Measurements from ENCODE around the gene VPS26B. TPM values are rescaled to one million over a fixed set of nuclear protein-coding genes. Genes with fewer than 3 reads are reported as not detected.
"Not testable (repeated sequence)": the region's sequence is repeated elsewhere in the genome, so short reads cannot be mapped to it uniquely, and the experiment has no call there.

VPS26B gene
- total RNA-seq, 3 donors from 2014 or later = 30.4 to 33.5 (median 32.8) TPM

- Mint-ChIP-seq H3K36me3 (ENCODE audit: insufficient read depth) (peaks cover 44% of the 10 kb centered on the region), H3K9me3 (no peaks in the 10 kb centered on the region), H3K4me3 (no peak overlapping the region)
Measured at GRCh38 chr11:134242376-134242775, 17.9 kb downstream of the VPS26B start.

GRCh38 chr11:134243913-134244312 lies 19.4 kb downstream of the VPS26B start:
- Mint-ChIP-seq H3K9me3 (no peaks in the 10 kb centered on the region), H3K36me3 (ENCODE audit: insufficient read depth) (peaks cover 47% of the 10 kb centered on the region), H3K4me1 (ENCODE audit: low read depth) (peaks cover under 1% of the 10 kb centered on the region), H3K4me3 (no peak overlapping the region), H3K27me3 (ENCODE audit: low read depth) (no peaks in the 10 kb centered on the region)
- ATAC-seq (no peak), DNase-seq (no peak)

More at GRCh38 chr11:134242376-134242775, 17.9 kb downstream of the VPS26B start:
- H3K27me3 Mint-ChIP-seq (ENCODE audit: low read depth) = no peaks in the 10 kb centered on the region
- no peak for ATAC-seq
- H3K4me1 Mint-ChIP-seq (ENCODE audit: low read depth) = no peaks in the 10 kb centered on the region
- no peak for DNase-seq

GRCh38 chr11:134244593-134244992 lies 20.1 kb downstream of the VPS26B start:
- H3K9me3 Mint-ChIP-seq = no peaks in the 10 kb centered on the region
- DNase-seq (no peak), ATAC-seq (peak in 1 of 2 donors; percentile 40)
- peaks cover 6% of the 10 kb centered on the region for H3K4me1 Mint-ChIP-seq (ENCODE audit: low read depth)
- no peak overlapping the region for H3K4me3 Mint-ChIP-seq
- no peaks in the 10 kb centered on the region for H3K27me3 Mint-ChIP-seq (ENCODE audit: low read depth)
- peaks cover 47% of the 10 kb centered on the region for H3K36me3 Mint-ChIP-seq (ENCODE audit: insufficient read depth)

- no peak overlapping the region for H3K4me3 Mint-ChIP-seq
- H3K36me3 Mint-ChIP-seq (ENCODE audit: insufficient read depth) = peaks cover 42% of the 10 kb centered on the region
- ATAC-seq = no peak
- no peaks in the 10 kb centered on the region for H3K27me3 Mint-ChIP-seq (ENCODE audit: low read depth)
- H3K4me1 Mint-ChIP-seq (ENCODE audit: low read depth) = peaks cover 6% of the 10 kb centered on the region
- DNase-seq = no peak
- no peaks in the 10 kb centered on the region for H3K9me3 Mint-ChIP-seq
Measured at GRCh38 chr11:134245434-134245833, 21.0 kb downstream of the VPS26B start.

GRCh38 chr11:134246100-134246499 lies 21.6 kb downstream of the VPS26B start:
- Mint-ChIP-seq H3K36me3 (ENCODE audit: insufficient read depth) (peaks cover 42% of the 10 kb centered on the region), H3K27me3 (ENCODE audit: low read depth) (no peaks in the 10 kb centered on the region), H3K9me3 (no peaks in the 10 kb centered on the region), H3K4me3 (no peak overlapping the region), H3K4me1 (ENCODE audit: low read depth) (peaks cover 6% of the 10 kb centered on the region)
- ATAC-seq (no peak), DNase-seq (no peak)

- H3K9me3 Mint-ChIP-seq = no peaks in the 10 kb centered on the region
- DNase-seq (no peak), ATAC-seq (no peak)
- no peak overlapping the region for H3K4me3 Mint-ChIP-seq
- peaks cover 42% of the 10 kb centered on the region for H3K36me3 Mint-ChIP-seq (ENCODE audit: insufficient read depth)
- H3K4me1 Mint-ChIP-seq (ENCODE audit: low read depth) = peaks cover 8% of the 10 kb centered on the region
- no peaks in the 10 kb centered on the region for H3K27me3 Mint-ChIP-seq (ENCODE audit: low read depth)
Measured at GRCh38 chr11:134246678-134247077, 22.2 kb downstream of the VPS26B start.

- H3K9me3 Mint-ChIP-seq = no peaks in the 10 kb centered on the region
- H3K4me1 Mint-ChIP-seq (ENCODE audit: low read depth) = peaks cover 21% of the 10 kb centered on the region
- peaks cover 33% of the 10 kb centered on the region for H3K36me3 Mint-ChIP-seq (ENCODE audit: insufficient read depth)
- no peak overlapping the region for H3K4me3 Mint-ChIP-seq
- H3K27me3 Mint-ChIP-seq (ENCODE audit: low read depth) = no peaks in the 10 kb centered on the region
- DNase-seq = no peak
- ATAC-seq = peak; percentile 4 to 9
Measured at GRCh38 chr11:134248910-134249480, 24.5 kb downstream of the VPS26B start.

- peaks cover 26% of the 10 kb centered on the region for H3K36me3 Mint-ChIP-seq (ENCODE audit: insufficient read depth)
- no peak for DNase-seq
- H3K4me3 Mint-ChIP-seq = no peak overlapping the region
- H3K27me3 Mint-ChIP-seq (ENCODE audit: low read depth) = no peaks in the 10 kb centered on the region
- H3K9me3 Mint-ChIP-seq = no peaks in the 10 kb centered on the region
- peaks cover 31% of the 10 kb centered on the region for H3K4me1 Mint-ChIP-seq (ENCODE audit: low read depth)
- ATAC-seq = no peak
Measured at GRCh38 chr11:134250246-134250645, 25.8 kb downstream of the VPS26B start.

- Mint-ChIP-seq H3K9me3 (no peaks in the 10 kb centered on the region), H3K36me3 (ENCODE audit: insufficient read depth) (peaks cover 26% of the 10 kb centered on the region), H3K4me1 (ENCODE audit: low read depth) (peaks cover 32% of the 10 kb centered on the region), H3K4me3 (no peak overlapping the region), H3K27me3 (ENCODE audit: low read depth) (no peaks in the 10 kb centered on the region)
- DNase-seq (no peak), ATAC-seq (no peak)
Measured at GRCh38 chr11:134250675-134251074, 26.2 kb downstream of the VPS26B start.

GRCh38 chr11:134252346-134253187 lies 28.1 kb downstream of the VPS26B start:
- H3K27me3 Mint-ChIP-seq (ENCODE audit: low read depth) = no peaks in the 10 kb centered on the region
- peak overlapping the region; percentile 96 for H3K4me3 Mint-ChIP-seq
- DNase-seq = no peak

GRCh38 chr11:134253188-134253993 lies 28.9 kb downstream of the VPS26B start, which contains the start of the genes ACAD8 and THYN1:
Gene ACAD8, plus strand, starts transcription at chr11:134253568. Its CDS starts 33 bp downstream, at chr11:134253601.
Gene THYN1, minus strand, starts transcription at chr11:134253352. Its CDS starts 470 bp downstream, at chr11:134252882.
- DNase-seq (peak; percentile 93), ATAC-seq (peak; percentile 99)
- Mint-ChIP-seq H3K27me3 (ENCODE audit: low read depth) (no peaks in the 10 kb centered on the region), H3K4me1 (ENCODE audit: low read depth) (peaks cover 33% of the 10 kb centered on the region), H3K36me3 (ENCODE audit: insufficient read depth) (peaks cover 14% of the 10 kb centered on the region), H3K9me3 (no peaks in the 10 kb centered on the region), H3K4me3 (peak within 1 kb of the TSS; percentile 96)

More at GRCh38 chr11:134252346-134253187, 28.1 kb downstream of the VPS26B start:
- H3K9me3 Mint-ChIP-seq = no peaks in the 10 kb centered on the region
- H3K36me3 Mint-ChIP-seq (ENCODE audit: insufficient read depth) = peaks cover 18% of the 10 kb centered on the region
- H3K4me1 Mint-ChIP-seq (ENCODE audit: low read depth) = peaks cover 33% of the 10 kb centered on the region
- ATAC-seq = peak; percentile 27 to 30

GRCh38 chr11:134254433-134255183 lies 30.1 kb downstream of the VPS26B start:
- Mint-ChIP-seq H3K4me3 (peak overlapping the region; percentile 96), H3K27me3 (ENCODE audit: low read depth) (no peaks in the 10 kb centered on the region), H3K36me3 (ENCODE audit: insufficient read depth) (peaks cover 11% of the 10 kb centered on the region), H3K9me3 (no peaks in the 10 kb centered on the region), H3K4me1 (ENCODE audit: low read depth) (peaks cover 28% of the 10 kb centered on the region)
- ATAC-seq (no peak), DNase-seq (no peak)

GRCh38 chr11:134255184-134255561 lies 30.7 kb downstream of the VPS26B start:
- not testable (repeated sequence) for H3K27me3 Mint-ChIP-seq (ENCODE audit: low read depth); ATAC-seq; H3K4me3 Mint-ChIP-seq; DNase-seq; H3K9me3 Mint-ChIP-seq
- H3K36me3 Mint-ChIP-seq (ENCODE audit: insufficient read depth) = peaks cover 15% of the 10 kb centered on the region
- H3K4me1 Mint-ChIP-seq (ENCODE audit: low read depth) = peaks cover 28% of the 10 kb centered on the region
